GM12878 (cell line): ENCODE data around the gene COL15A1. TPM values are rescaled to one million over a fixed set of nuclear protein-coding genes. Genes with fewer than 3 reads are reported as not detected.

Experiments used
- CBX3 ChIP-seq: fragments of 200-600 bp; sonication (generic); IDR thresholded peaks from 2 replicates; pipeline ENCODE4 v1.6.1; 2016; ENCODE audit warnings: low read depth, borderline replicate concordance
- CTCF ChIP-seq, 3 experiments: IDR thresholded peaks in 2 of 3; conservative IDR thresholded peaks in 1 of 3; 2 replicates each; pipeline ENCODE4 v1.5.1; 2011; ENCODE audit warnings: low read depth in 3 of 3, low read length in 3 of 3, mild to moderate bottlenecking in 3 of 3, control low read depth in 2 of 3, moderate library complexity in 2 of 3, inconsistent platforms in 1 of 3, mixed read lengths in 1 of 3; ENCODE audit not compliant: control insufficient read depth in 2 of 3, insufficient read depth in 1 of 3; ENCODE audit errors: extremely low read depth in 1 of 3
- E2F8 ChIP-seq: fragments of 450-650 bp; IDR thresholded peaks from 2 replicates; pipeline ENCODE4 v1.6.1; 2018; ENCODE audit warnings: mild to moderate bottlenecking, low read depth, moderate library complexity; ENCODE audit not compliant: partially characterized antibody
- IKZF1 ChIP-seq: fragments of 450-650 bp; conservative IDR thresholded peaks from 2 replicates; pipeline ENCODE4 v1.6.1; 2017; ENCODE audit warnings: antibody characterized with exemption, mild to moderate bottlenecking
- IRF3 ChIP-seq: fragments of 450-650 bp; IDR thresholded peaks from 2 replicates; pipeline ENCODE4 v1.6.1; 2014; ENCODE audit warnings: mild to moderate bottlenecking
- MTA3 ChIP-seq: IDR thresholded peaks from 2 replicates; pipeline ENCODE4 v1.6.1; 2012; ENCODE audit warnings: low read length, inconsistent platforms, borderline replicate concordance
- NBN ChIP-seq: fragments of 450-650 bp; IDR thresholded peaks from 2 replicates; pipeline ENCODE4 v1.6.1; 2016
- PKNOX1 ChIP-seq: fragments of 450-650 bp; IDR thresholded peaks from 2 replicates; pipeline ENCODE4 v1.6.1; 2016; ENCODE audit warnings: mild to moderate bottlenecking
- PRDM15 ChIP-seq: fragments of 450-650 bp; formaldehyde crosslinking; IDR thresholded peaks from 2 replicates; pipeline ENCODE4 v1.4.0; 2020; ENCODE audit warnings: mild to moderate bottlenecking, moderate library complexity
- RAD21 ChIP-seq: IDR thresholded peaks from 2 replicates; pipeline ENCODE4 v1.6.1; 2011; ENCODE audit warnings: mild to moderate bottlenecking, low read depth, low read length, moderate library complexity; ENCODE audit not compliant: insufficient read depth
- RFX5 ChIP-seq: IDR thresholded peaks from 2 replicates; pipeline ENCODE4 v1.6.1; 2011; ENCODE audit warnings: low read depth, low read length, improper control_type of control experiment
- SMAD1 ChIP-seq: fragments of 450-650 bp; IDR thresholded peaks from 2 replicates; pipeline ENCODE4 v1.6.1; 2018; ENCODE audit warnings: mild to moderate bottlenecking, low read depth; ENCODE audit not compliant: partially characterized antibody
- USF1 ChIP-seq: IDR thresholded peaks from 2 replicates; pipeline ENCODE4 v1.6.1; 2011; ENCODE audit warnings: borderline replicate concordance, low read depth, mild to moderate bottlenecking, moderate library complexity, mixed read lengths, low read length; ENCODE audit not compliant: insufficient read depth; ENCODE audit errors: extremely low read length
- ZBTB4 ChIP-seq: fragments of 450-650 bp; formaldehyde crosslinking; IDR thresholded peaks from 2 replicates; pipeline ENCODE4 v1.4.0; 2022; ENCODE audit warnings: mild to moderate bottlenecking, moderate library complexity
- polyA plus RNA-seq, 11 experiments: library from polyadenylated mRNA; depleted of rRNA in 4 of 11; unstranded in 6 of 11; stranded (reverse) in 5 of 11; fragments of >200 nt; fragmentation: Nextera tagmentation in 4 of 11; fragmentation: Illumina TruSeq in 1 of 11; extraction: Ambion mirVana in 4 of 11; extraction: Trizol in 1 of 11; gene quantifications; 1 replicate in 1 of 11; 2 replicates in 10 of 11; pipeline versions ENCODE4 v1.2.1 to v1.2.3, GENCODE V29; 2011 to 2016; ENCODE audit warnings: inconsistent platforms in 2 of 11, missing spikeins in 2 of 11, low read depth in 1 of 11
- total RNA-seq, 4 experiments: library from RNA; depleted of rRNA in 3 of 4; stranded (reverse); fragments of >200 nt in 3 of 4; fragmentation: Illumina TruSeq in 1 of 4; extraction: Trizol in 1 of 4; gene quantifications; 2 replicates each; pipeline versions ENCODE4 v1.2.1 to v1.2.3, GENCODE V29; 2013 to 2021

The COL15A1 gene
- total and polyA plus RNA-seq, 10 of the 15 experiments (the other 5 are each of a cell fraction or from before 2014, with no cell fraction given) = 0.01 to 0.28 (median 0.06) TPM; not detected in 2

GRCh38 chr9:99038484-99038820 lies 94.7 kb downstream of the COL15A1 start (continued):
- TF ChIP-seq IRF3 (no peak), IKZF1 (no peak), CBX3 (no peak), PRDM15 (no peak), NBN (no peak), RAD21 (no peak), SMAD1 (no peak), USF1 (no peak), RFX5 (no peak), CTCF (IDR thresholded peaks at IDR 0.05 in 2 of 3, conservative IDR thresholded peaks at IDR 0.05 in 1 of 3; ENCODE audit: control insufficient read depth in 2 of 3, extremely low read depth in 1 of 3, insufficient read depth in 1 of 3, low read depth in 3 of 3, low read length in 3 of 3) (no peak), ZBTB4 (no peak), PKNOX1 (no peak), MTA3 (no peak), E2F8 (no peak)
